ENCODE results near the gene FLT1.

DNA sequence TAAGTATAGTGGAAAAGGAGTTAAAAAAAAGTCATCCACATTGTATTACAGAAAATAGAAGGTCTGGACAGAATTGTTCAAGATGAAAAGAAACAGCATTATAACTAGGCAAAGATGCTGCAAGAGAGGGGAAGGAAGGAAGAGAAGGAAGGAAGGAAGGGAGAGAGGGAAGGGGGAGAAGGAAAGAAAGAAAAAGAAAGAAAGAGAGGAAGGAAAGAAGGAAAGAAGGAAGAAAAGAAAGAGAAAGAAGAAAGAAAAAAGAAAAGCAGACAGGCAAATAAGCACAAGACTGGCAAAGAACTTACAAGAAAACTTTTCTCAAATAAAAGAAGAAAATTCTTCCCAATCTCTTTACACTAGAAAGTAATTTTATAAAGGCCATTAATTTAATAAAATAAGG, 15.1 kb upstream of the FLT1 start:
- TF ChIP-seq POLR2A (IDR thresholded peaks at IDR 0.05) (no peak), POLR2AphosphoS5 (IDR thresholded peaks at IDR 0.05) (no peak)
- TF ChIP-seq, protein P1, sequence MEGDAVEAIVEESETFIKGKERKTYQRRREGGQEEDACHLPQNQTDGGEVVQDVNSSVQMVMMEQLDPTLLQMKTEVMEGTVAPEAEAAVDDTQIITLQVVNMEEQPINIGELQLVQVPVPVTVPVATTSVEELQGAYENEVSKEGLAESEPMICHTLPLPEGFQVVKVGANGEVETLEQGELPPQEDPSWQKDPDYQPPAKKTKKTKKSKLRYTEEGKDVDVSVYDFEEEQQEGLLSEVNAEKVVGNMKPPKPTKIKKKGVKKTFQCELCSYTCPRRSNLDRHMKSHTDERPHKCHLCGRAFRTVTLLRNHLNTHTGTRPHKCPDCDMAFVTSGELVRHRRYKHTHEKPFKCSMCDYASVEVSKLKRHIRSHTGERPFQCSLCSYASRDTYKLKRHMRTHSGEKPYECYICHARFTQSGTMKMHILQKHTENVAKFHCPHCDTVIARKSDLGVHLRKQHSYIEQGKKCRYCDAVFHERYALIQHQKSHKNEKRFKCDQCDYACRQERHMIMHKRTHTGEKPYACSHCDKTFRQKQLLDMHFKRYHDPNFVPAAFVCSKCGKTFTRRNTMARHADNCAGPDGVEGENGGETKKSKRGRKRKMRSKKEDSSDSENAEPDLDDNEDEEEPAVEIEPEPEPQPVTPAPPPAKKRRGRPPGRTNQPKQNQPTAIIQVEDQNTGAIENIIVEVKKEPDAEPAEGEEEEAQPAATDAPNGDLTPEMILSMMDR (IDR thresholded peaks at IDR 0.05): no peak
